HFF-Myc (cell line): ENCODE results near the gene DNM2.

ENCODE experiments used
- DNase-seq: peaks from one replicate; pipeline ENCODE4 v3.0.0-alpha.2; 2011; ENCODE audit warnings: low read depth; ENCODE audit errors: extremely low read depth
- H3K4me3 ChIP-seq: replicated peaks from 2 replicates; pipeline ENCODE4 v1.5.1; 2011; ENCODE audit warnings: low read depth, mild to moderate bottlenecking, control low read depth, low read length
- CTCF ChIP-seq: IDR thresholded peaks from 2 replicates; pipeline ENCODE4 v1.5.1; 2012; ENCODE audit warnings: mild to moderate bottlenecking, low read depth, low read length, control low read depth; ENCODE audit errors: missing control alignments

DNM2 gene

GRCh38 chr19:10830931-10831779 is 113.3 kb downstream of the DNM2 start:
- DNase-seq: no peak
- no peak overlapping the region for H3K4me3 ChIP-seq
- no peak for TF ChIP-seq CTCF

- no peak for DNase-seq
- no peak overlapping the region for H3K4me3 ChIP-seq
- no peak for TF ChIP-seq CTCF
These were observed 114.4 kb downstream of the DNM2 start for GRCh38 chr19:10831987-10832938.

- no peak overlapping the region for H3K4me3 ChIP-seq
- TF ChIP-seq CTCF: no peak
- no peak for DNase-seq
These were observed 115.0 kb downstream of the DNM2 start for GRCh38 chr19:10832939-10833296.

- no peak for TF ChIP-seq CTCF
- peak overlapping the region; percentile 59 for H3K4me3 ChIP-seq
- DNase-seq: no peak
These were observed 117.3 kb downstream of the DNM2 start for GRCh38 chr19:10835089-10835753.

- DNase-seq: peak; percentile 97
- H3K4me3 ChIP-seq: peak within 1 kb of the TSS; percentile 59
- peak; percentile 10 for TF ChIP-seq CTCF
These were observed 118.0 kb downstream of the DNM2 start, which contains the start of gene TMED1 for GRCh38 chr19:10835754-10836478. TSS of gene TMED1 (minus strand) at chr19:10836212. CDS start at chr19:10836191, 21 bp downstream.
